Measurements from ENCODE around the gene PPP1R2.
"Not testable (repeated sequence)": the region's sequence is repeated elsewhere in the genome, so short reads cannot be mapped to it uniquely, and the experiment has no call there.

The PPP1R2 gene
- total RNA-seq, result 142 to 279 reads per million in 2 donors

GRCh38 chr3:195542698-195543499 is at the start of gene PPP1R2:
Gene PPP1R2, minus strand, starts transcription at chr3:195543325. Its CDS starts 300 bp downstream, at chr3:195543025.
- DNase-seq, result peak; percentile 95

DNA sequence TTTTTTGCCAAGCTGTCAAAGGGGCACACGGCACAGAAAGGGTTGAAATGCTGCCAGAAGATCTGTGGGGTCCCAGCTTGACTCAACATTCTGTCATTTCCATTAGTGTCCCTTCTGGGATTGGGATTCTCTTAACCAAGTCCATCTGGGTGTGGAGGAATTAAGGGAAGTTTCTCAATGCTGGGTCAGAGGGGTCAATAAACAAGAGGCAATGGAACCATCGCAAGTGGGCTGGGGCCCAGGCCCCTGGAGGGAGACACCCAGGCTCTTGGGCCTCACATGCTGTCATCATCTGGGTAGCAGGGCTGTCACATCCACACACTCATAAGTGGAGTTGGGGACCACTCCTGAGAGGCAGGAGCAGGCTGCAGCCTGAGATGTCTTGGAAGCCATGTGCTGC is 48.7 kb upstream of the PPP1R2 start:
- no peak for DNase-seq

DNA sequence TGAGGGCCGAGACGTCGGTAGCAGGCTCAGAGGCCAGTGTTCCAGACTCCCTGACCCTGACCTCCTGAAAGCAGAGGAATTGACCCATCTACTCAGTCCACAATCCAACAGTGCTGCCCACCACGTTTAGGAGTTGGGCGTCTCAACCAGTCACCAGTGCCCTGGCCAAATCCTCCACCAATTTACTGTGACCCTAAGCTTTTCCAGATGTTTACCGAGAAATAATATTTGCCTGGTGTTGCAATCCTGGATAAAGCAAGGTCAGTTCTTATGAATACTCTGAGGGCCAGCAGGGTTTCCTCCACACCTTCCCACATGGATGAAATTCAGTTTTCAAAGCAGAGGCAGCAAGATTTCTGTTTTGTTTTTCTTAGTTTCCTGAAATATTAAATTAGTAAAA is 48.1 kb upstream of the PPP1R2 start:
- DNase-seq, result no peak

DNA sequence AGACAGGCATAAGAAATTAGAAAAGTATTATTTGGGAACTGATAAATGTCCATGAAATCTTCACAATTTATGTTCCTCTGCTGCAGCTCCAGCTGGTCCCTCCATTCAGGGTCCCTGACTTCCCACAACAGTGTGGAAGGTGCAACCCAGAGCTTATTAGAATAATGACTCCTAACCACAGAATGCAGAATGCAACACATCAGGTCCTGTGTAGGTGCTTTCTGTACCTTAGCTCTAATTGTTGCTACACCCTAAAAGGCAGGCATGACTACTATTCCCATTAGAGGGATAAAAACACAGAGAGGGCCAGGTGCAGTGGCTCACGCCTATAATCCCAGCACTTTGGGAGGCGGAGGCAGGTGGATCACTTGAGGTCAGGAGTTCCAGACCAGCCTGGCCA is 47.3 kb upstream of the PPP1R2 start:
- not testable (repeated sequence) for DNase-seq

- not testable (repeated sequence) for DNase-seq
Measured at GRCh38 chr3:195589796-195590195, 46.7 kb upstream of the PPP1R2 start.

DNA sequence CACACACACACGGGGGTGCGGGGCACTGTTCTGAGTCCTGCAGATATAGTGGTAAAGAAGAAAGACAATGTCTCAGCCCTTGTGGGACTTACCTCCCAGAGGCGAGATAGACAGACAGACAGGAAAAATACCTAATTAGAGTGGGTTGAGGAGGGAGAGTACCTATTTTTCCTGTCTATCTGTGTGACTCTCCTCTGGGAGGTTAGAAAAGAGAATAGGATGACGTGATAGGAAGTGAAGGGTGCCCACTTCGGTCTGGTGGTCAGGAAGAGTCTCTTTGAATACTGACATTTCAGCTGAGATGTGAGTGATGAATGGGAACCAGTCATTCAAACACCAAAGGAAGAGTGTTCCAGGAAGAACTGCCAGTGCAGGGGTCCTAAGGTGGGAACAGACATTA is 44.7 kb upstream of the PPP1R2 start:
- no peak for DNase-seq

DNA sequence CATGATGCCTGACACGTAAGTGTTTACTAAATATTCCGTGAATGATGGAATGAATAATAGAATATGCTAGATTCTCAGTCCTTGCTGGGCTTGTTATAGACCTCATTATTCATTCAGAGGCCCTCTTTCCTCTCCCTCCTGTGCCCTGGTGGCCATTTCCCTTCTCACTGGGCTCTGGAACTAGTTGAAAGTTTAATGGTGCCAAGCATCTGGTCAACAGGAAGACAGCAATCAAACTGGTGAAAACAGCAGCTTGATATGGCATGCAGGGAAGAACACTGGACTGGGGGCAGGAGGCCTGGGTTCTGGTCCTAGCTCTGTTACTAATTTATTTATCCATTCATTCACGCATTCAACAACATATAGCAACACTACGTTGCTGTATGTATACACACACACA is 44.3 kb upstream of the PPP1R2 start:
- DNase-seq, result no peak

- DNase-seq, result no peak
Measured at GRCh38 chr3:195584543-195584870, 41.4 kb upstream of the PPP1R2 start.

- no peak for DNase-seq
Measured at GRCh38 chr3:195583831-195584542, 40.9 kb upstream of the PPP1R2 start, which contains the start of gene APOD. Gene APOD, minus strand, starts transcription at chr3:195583940. Its CDS starts 4,479 bp downstream, at chr3:195579461.

- DNase-seq, result no peak
Measured at GRCh38 chr3:195582947-195583346, 39.8 kb upstream of the PPP1R2 start.

GRCh38 chr3:195580744-195581443 is 37.8 kb upstream of the PPP1R2 start:
- DNase-seq, result no peak

DNA sequence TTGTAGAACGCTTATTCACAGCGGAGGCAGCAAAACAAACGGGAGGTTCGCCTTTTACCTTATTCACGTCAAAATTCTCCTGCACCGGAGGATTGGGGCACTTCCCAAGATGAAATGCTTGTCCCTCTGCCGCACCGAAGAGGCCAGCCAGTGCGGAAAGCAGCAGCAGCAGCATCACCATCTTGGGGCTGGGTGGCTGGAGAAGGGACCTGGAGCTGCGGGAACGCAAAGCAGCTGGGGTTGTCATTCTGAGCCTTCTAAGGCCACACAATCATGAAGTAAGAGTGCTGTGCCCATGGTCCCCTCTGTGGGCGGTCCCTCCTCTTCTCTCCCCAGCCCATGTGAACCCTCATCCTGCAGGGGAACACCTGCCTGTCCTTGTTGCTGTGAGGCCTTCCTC is 36.2 kb upstream of the PPP1R2 start:
- DNase-seq, result no peak

GRCh38 chr3:195578565-195578964 is 35.4 kb upstream of the PPP1R2 start:
- DNase-seq, result no peak

- no peak for DNase-seq
Measured at GRCh38 chr3:195577645-195578177, 34.6 kb upstream of the PPP1R2 start.

DNA sequence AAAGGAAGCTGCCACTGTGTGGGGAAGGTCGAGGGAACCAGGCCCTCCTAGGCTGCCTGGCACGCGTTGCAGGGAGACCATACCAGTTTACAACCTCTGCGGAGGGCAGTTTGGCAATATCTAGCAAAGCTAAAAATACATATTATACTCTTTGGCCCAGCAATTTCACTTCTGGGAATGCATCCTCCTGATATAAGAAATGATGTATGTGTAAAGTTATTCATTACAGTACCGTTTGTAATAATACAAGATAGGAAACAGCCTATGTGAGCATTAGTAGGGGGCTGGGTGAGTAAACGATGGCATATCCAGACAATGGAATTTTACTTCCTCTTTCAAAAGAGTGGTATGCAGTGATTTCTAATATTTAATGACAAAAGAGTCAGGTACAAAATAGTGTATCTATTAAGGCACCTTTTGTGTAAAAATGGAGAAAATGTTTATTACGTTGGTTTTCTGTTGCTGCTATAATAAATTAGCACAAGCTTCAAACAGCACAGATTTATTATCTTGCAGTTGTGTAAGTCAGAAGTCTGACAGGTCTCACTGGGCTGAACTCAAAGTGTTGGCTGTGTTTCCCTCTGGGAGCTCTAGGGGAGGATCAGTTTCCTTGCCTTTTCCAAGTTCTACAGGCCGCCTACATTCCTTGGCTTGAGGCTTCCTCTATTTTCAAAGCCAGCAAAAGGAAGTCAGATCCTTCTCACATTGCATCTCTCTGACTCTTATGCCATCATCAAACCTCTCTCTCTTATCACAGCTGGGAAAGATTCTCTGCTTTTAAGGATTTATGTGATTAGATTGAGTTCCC is 31.6 kb upstream of the PPP1R2 start:
- DNase-seq, result no peak

DNA sequence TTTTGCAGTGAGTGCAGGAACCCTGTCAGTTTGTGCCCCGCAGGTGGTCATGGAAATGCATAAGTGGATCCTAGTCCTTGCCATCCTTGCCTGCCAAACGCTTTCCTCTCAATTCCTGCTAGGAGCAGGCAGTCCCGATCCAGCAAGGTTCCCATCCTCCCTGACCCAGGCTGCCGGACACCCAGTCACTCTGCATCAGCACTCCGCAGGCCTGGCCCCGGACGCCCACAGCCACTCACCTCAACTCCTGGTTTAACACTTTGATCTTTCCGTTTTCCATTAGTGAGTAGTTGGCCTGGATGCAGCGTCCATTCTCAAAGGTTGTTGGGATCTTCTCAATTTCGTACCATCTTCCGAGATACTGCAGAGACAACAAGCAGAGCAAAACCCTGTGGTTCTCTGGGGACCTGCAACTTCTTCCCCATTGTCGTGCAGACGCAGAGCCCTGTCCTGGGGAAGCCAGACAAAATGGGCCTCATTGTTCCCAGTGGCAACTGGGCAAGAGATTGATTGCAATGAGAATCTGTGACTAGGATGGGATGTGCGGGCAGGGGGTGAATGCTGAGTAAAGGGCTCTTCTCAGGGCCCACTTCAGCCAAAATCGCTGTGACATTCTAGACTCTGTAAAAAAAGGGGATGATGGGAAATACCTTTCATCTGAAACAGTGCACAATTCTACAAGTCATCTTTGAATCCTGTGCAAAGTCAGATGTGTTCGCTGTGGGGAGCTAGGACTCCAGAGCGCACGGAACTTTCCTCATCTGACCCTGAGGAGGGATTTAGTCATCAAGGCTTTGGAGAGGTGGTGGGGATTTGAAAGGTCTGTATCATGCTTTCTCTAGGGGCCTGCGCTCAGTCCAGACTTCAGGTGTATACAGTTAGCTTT is 30.7 kb upstream of the PPP1R2 start:
- DNase-seq, result no peak

- DNase-seq, result no peak
Measured at GRCh38 chr3:195571361-195571760, 28.2 kb upstream of the PPP1R2 start.

- DNase-seq, result no peak
Measured at GRCh38 chr3:195570912-195571311, 27.8 kb upstream of the PPP1R2 start.

DNA sequence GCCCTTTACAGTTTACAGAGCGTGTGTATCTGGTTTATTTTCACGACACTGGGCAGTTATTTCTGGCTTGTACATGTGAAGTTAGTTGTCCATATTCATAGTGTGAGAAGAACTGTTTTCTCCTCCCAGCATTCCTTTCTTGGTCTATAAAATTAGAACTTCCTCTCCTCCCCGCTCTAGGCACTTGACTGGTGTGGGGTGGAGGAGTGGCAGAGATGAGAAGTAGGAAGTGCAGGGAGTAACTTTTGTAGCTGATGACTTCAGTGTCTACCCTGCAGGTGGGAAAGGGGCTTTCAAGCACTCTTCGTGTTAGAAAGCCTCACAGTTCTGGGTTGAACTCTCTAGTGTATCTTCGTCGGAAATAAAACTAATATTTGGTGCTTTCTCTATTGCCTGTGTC is 27.2 kb upstream of the PPP1R2 start:
- DNase-seq, result no peak

GRCh38 chr3:195568630-195569029 is 25.5 kb upstream of the PPP1R2 start:
- no peak for DNase-seq

- no peak for DNase-seq
Measured at GRCh38 chr3:195566797-195567196, 23.7 kb upstream of the PPP1R2 start.

Data from T-helper 9 cell (primary cell).